NK-92 treated with Interleukin-12 subunit alpha and Interleukin-12 subunit beta, amount 100 ng/mL, for 24 hours (cell line): ENCODE measurements around the gene SOAT2.

Source experiments
- DNase-seq: peaks from one replicate; lab custom pipeline; 2025; lab: John Stamatoyannopoulos, UW

SOAT2 gene, protein sequence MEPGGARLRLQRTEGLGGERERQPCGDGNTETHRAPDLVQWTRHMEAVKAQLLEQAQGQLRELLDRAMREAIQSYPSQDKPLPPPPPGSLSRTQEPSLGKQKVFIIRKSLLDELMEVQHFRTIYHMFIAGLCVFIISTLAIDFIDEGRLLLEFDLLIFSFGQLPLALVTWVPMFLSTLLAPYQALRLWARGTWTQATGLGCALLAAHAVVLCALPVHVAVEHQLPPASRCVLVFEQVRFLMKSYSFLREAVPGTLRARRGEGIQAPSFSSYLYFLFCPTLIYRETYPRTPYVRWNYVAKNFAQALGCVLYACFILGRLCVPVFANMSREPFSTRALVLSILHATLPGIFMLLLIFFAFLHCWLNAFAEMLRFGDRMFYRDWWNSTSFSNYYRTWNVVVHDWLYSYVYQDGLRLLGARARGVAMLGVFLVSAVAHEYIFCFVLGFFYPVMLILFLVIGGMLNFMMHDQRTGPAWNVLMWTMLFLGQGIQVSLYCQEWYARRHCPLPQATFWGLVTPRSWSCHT

GRCh38 chr12:53102883-53103807 lies at the start of gene SOAT2:
Gene SOAT2 (plus strand): TSS chr12:53103486. CDS start chr12:53103578, 92 bp downstream.
- DNase-seq = no peak

DNA sequence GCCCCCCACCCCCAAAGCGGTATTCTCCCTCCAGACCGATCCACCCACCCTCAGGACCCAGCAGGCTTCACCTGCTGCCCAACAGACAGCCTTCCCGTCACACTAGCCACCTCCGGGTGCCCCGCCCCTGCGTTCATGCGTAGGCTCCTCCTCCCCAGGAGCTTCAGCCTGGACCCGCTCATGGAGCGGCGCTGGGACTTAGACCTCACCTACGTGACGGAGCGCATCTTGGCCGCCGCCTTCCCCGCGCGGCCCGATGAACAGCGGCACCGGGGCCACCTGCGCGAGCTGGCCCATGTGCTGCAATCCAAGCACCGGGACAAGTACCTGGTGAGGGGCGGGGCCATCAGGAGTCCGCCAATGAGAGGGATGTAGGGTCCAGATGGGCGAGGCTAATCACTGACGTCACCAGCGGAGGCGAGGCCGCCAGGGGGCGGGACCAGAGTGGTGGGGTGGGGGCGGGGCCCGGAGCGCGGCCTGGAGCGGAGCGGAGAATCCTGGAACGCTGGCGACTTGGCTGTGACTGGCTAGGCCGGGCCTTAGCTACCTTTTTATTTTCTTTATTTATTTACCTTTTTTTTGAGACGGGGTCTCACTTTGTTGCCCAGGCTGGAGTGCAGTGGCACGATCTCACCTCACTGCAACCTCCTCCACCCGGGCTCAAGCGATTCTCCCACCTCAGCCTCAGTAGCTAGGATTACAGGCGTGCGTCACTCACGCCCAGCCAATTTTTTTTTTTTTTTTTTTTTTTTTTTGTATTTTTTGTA lies 49.0 kb upstream of the SOAT2 start:
- peak; percentile 31 for DNase-seq

DNA sequence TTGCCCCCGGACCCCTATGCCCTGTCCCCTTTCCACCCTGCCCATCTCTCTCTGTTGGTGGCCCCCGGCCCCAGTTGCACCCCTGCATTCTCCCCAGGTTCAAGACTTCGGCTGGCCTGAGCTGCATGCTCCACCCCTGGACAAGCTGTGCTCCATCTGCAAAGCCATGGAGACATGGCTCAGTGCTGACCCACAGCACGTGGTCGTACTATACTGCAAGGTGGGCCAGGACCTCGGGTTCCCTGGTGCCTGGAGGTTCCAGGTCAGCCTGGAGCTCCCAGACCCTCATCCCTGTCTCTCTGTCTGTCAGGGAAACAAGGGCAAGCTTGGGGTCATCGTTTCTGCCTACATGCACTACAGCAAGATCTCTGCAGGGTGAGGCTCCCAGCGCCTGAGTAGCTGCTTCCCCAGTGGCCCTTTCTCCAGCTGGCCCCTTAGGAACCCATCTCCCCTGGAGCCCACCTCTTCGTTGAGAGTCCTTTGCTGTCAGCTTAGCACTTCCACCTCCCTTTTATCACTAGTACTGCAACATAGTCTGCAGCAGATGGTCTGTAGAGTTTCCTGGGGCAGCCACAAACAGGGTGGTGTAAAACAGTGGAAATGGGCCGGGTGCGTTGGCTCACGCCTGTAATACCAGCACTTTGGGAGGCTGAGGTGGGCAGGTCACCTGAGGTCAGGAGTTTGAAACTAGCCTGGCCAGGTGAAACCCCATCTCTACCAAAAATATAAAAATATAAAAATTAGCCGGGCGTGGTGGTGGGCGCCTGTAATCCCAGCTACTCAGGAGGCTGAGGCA lies 47.6 kb upstream of the SOAT2 start:
- DNase-seq = no peak

DNA sequence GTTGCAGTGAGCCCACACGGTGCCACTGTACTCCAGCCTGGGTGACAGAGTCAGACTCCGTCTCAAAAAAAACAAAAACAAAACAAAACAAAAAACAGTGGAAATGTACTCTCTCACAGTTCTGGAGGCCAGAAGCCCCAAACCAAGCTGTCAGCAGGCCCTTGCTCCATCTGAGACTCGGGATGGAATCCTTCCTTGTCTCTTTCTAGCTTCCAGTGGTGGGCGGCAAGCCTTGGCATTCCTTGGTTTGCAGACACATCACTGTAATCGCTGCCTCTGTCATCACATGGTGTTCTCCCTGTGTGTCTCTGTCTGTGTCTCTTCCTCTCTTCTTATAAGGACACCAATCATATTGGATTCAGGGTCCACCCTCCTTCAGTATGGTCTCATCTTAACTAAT lies 47.0 kb upstream of the SOAT2 start:
- DNase-seq = no peak

- no peak for DNase-seq
Measured at GRCh38 chr12:53056901-53057300, 46.4 kb upstream of the SOAT2 start.

- DNase-seq = no peak
Measured at GRCh38 chr12:53057816-53058500, 45.3 kb upstream of the SOAT2 start.

GRCh38 chr12:53058674-53059433 lies 44.4 kb upstream of the SOAT2 start:
- DNase-seq = no peak

DNA sequence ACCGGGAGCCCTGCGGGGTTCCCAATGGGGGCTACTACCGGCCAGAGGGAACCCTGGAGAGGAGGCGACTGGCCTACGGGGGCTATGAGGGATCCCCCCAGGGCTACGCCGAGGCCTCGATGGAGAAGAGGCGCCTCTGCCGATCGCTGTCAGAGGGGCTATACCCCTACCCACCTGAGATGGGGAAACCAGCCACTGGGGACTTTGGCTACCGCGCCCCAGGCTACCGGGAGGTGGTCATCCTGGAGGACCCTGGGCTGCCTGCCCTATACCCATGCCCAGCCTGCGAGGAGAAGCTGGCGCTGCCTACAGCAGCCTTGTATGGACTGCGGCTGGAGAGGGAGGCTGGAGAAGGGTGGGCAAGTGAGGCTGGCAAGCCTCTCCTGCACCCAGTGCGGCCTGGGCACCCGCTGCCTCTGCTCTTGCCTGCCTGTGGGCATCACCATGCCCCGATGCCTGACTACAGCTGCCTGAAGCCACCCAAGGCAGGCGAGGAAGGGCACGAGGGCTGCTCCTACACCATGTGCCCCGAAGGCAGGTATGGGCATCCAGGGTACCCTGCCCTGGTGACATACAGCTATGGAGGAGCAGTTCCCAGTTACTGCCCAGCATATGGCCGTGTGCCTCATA lies 43.7 kb upstream of the SOAT2 start:
- no peak for DNase-seq

GRCh38 chr12:53060064-53060720 lies 43.1 kb upstream of the SOAT2 start:
- no peak for DNase-seq

GRCh38 chr12:53060721-53061276 lies 42.5 kb upstream of the SOAT2 start:
- DNase-seq = no peak

GRCh38 chr12:53061404-53062010 lies 41.8 kb upstream of the SOAT2 start:
- no peak for DNase-seq

DNA sequence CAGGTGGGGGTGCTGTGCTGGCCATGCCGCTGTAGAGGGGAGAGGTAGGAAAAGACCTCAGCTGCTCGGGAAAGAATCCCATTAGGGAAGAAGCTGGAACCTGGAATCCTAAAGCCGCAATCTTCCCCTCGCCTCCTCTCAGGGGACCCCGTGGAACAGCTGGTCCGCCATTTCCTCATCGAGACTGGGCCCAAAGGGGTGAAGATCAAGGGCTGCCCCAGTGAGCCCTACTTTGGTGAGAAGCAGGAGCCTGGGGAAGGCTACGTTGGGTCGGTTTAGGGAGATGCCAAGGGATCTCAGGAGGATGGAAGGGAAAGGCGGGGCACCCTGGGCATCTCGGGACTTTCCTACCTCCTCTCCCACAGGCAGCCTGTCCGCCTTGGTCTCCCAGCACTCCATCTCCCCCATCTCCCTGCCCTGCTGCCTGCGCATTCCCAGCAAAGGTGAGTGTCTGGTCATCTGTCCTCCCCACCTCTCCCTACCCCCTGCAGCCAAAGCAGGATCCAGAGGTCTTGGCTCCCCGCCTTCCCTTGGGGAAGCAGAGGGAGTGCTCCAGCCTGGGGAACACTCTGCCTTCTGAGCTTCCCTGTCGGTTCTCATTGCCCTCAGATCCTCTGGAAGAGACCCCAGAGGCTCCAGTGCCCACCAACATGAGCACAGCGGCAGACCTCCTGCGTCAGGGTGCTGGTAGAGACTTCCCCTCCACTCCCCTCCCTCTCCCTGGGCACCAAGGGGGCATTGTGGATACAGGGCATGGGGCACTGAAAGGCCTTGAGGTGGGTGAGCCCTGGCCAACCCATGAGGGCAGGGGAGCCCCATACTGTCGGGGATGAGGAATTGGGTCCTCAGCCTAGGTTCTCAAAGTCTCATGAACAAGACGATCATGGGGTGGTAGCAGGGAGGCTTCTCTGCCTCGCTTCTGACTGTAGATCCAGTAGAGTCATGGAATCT lies 41.0 kb upstream of the SOAT2 start:
- DNase-seq = no peak

GRCh38 chr12:53062977-53063707 lies 40.1 kb upstream of the SOAT2 start:
- DNase-seq = no peak

- DNase-seq = no peak
Measured at GRCh38 chr12:53063708-53064612, 39.3 kb upstream of the SOAT2 start.
